ENCODE measurements around the gene DDR2.

GRCh38 chr1:162680419-162681121 lies 48.3 kb downstream of the DDR2 start:
- TF ChIP-seq CTCF (conservative IDR thresholded peaks at IDR 0.05; ENCODE audit: low read depth, low read length), result no peak
- no peak for TF ChIP-seq EZH2 (IDR thresholded peaks at IDR 0.05; ENCODE audit: low read length, unreplicated experiment)

Measured in PC-3 (cell line).